Lung (tissue), 12 donors: ENCODE results near the gene ADAM12. TPM values are rescaled to one million over a fixed set of nuclear protein-coding genes. Genes with fewer than 3 reads are reported as not detected.
"Not testable (repeated sequence)": the region's sequence is repeated elsewhere in the genome, so short reads cannot be mapped to it uniquely, and the experiment has no call there.

Source experiments
- ATAC-seq: fragments of 200-7000 bp; cut with Tn5 transposase; one replicate; pipeline ENCODE4 v1.9.1; 2020; ENCODE audit warnings: moderate number of reproducible peaks; ENCODE audit not compliant: insufficient read depth, low FRiP score
- DNase-seq, 3 donors: peaks; one replicate each; pipeline ENCODE4 v3.0.0-alpha.2; 2013 to 2017
- H3K27ac ChIP-seq, 2 donors: one replicate each; pipeline ENCODE4 v1.5.1; 2013; ENCODE audit warnings: mild to moderate bottlenecking in 2 of 2, moderate library complexity in 2 of 2, control low read depth in 1 of 2, inconsistent platforms in 1 of 2, low read depth in 1 of 2, low read length in 1 of 2
- H3K27me3 ChIP-seq, 3 donors: one replicate each; pipeline ENCODE4 v1.5.1; 2013; ENCODE audit warnings: low read length in 2 of 3; ENCODE audit not compliant: control insufficient read depth in 3 of 3, insufficient read depth in 3 of 3
- H3K36me3 ChIP-seq, 4 donors: one replicate each; pipeline ENCODE4 v1.5.1; 2013; ENCODE audit warnings: low read length in 4 of 4, mild to moderate bottlenecking in 1 of 4, moderate library complexity in 1 of 4; ENCODE audit not compliant: control insufficient read depth in 4 of 4, insufficient read depth in 4 of 4
- H3K4me1 ChIP-seq, 5 donors: one replicate each; pipeline ENCODE4 v1.5.1; 2013; ENCODE audit warnings: low read length in 5 of 5, mild to moderate bottlenecking in 2 of 5, moderate library complexity in 1 of 5; ENCODE audit not compliant: control insufficient read depth in 5 of 5, insufficient read depth in 5 of 5
- H3K4me3 ChIP-seq: one replicate; pipeline ENCODE4 v1.5.1; 2013; ENCODE audit warnings: mild to moderate bottlenecking, control low read depth, moderate library complexity
- H3K9ac ChIP-seq, 2 donors: one replicate each; pipeline ENCODE4 v1.5.1; 2013; ENCODE audit warnings: low read length in 2 of 2, control low read depth in 1 of 2; ENCODE audit not compliant: insufficient read depth in 1 of 2
- H3K9me3 ChIP-seq, 4 donors: one replicate each; pipeline ENCODE4 v1.5.1; 2013; ENCODE audit warnings: low read length in 3 of 4, mild to moderate bottlenecking in 1 of 4, moderate library complexity in 1 of 4; ENCODE audit not compliant: control insufficient read depth in 4 of 4, insufficient read depth in 3 of 4
- WGBS, 2 donors: extraction: QIAGEN DNeasy Blood & Tissue Kit; methylation state at CpG; one replicate each; pipeline ENCODE4 v1.1.7; 2013; 5-methylcytosine and 5-hydroxymethylcytosine counted together
- polyA plus RNA-seq, 2 donors: library from polyadenylated mRNA; stranded (reverse); fragments of 200-250 nt; gene quantifications; one replicate each; pipeline ENCODE4 v1.2.1, GENCODE V29; 2013
- total RNA-seq, 2 donors: library from RNA; depleted of rRNA in 1 of 2; stranded (reverse); fragments of >200 nt in 1 of 2; gene quantifications; one replicate each; pipeline ENCODE4 v1.2.1, GENCODE V29; 2014 to 2021
- TF ChIP-seq, protein P1 (sequence below): IDR thresholded peaks from 2 replicates; pipeline ENCODE4 v1.5.1; 2012; ENCODE audit warnings: mild to moderate bottlenecking; ENCODE audit errors: control extremely low read depth, extremely low read depth
- donor health status: control.
- donor health status: control.
- donor health status: Bipolar disorder and iron deficiency.
- donor health status: healthy.
- donor health status: DM: yes; HTN: yes; CAD: no.

Gene ADAM12
- total and polyA plus RNA-seq, 4 donors: 0.16 to 5.8 (median 0.85) TPM

DNA sequence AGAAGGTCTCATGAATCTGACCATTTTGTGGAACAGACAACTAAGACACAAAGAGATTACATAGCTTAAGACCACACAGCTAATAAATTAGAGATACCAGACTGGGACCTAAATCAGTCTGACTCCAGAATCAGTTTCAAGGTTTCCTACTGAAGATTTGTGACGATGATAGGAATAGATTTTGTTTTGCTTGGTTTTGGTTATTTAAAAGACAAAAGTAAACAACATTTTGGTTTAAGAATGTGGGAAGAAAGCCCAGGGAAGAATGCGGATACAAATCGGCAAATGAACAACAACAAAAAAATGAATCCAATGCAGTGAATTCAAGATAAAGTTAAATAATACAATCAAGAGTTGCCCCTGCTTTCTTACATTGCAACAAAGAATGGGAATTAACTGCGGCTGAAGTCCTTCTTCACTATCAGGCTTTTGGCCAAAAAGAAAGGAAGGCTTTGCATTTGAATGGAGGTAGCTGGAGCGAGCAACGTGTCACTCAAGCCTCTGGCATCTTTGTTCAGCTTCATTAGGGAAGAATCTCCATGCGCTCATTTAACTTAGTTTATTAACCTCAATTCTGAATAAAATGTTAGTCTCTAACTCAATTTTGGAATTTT is 210.8 kb downstream of the ADAM12 start:
- Histone ChIP-seq H3K9ac (peak overlapping the region in 1 of 2 donors; percentile 47), H3K9me3 (peaks cover 0 to 1% (median 0%) of the 10 kb centered on the region in 4 donors), H3K27ac (no peak overlapping the region), H3K36me3 (no peaks in the 10 kb centered on the region), H3K27me3 (no peaks in the 10 kb centered on the region), H3K4me1 (peaks cover 0 to 14% (median 0%) of the 10 kb centered on the region in 5 donors), H3K4me3 (no peak overlapping the region)
- ATAC-seq: no peak
- peak in 1 of 3 donors; percentile 50 for DNase-seq
- 75 to 76% methylated on average over 7 of the region's 7 CpGs for WGBS, 2 donors
- TF ChIP-seq, protein P1, sequence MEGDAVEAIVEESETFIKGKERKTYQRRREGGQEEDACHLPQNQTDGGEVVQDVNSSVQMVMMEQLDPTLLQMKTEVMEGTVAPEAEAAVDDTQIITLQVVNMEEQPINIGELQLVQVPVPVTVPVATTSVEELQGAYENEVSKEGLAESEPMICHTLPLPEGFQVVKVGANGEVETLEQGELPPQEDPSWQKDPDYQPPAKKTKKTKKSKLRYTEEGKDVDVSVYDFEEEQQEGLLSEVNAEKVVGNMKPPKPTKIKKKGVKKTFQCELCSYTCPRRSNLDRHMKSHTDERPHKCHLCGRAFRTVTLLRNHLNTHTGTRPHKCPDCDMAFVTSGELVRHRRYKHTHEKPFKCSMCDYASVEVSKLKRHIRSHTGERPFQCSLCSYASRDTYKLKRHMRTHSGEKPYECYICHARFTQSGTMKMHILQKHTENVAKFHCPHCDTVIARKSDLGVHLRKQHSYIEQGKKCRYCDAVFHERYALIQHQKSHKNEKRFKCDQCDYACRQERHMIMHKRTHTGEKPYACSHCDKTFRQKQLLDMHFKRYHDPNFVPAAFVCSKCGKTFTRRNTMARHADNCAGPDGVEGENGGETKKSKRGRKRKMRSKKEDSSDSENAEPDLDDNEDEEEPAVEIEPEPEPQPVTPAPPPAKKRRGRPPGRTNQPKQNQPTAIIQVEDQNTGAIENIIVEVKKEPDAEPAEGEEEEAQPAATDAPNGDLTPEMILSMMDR: no peak

GRCh38 chr10:126175641-126176262 is 212.5 kb downstream of the ADAM12 start:
- Histone ChIP-seq H3K4me3 (no peak overlapping the region), H3K27ac (no peak overlapping the region), H3K27me3 (no peaks in the 10 kb centered on the region), H3K9me3 (no peaks in the 10 kb centered on the region), H3K4me1 (peaks cover 0 to 7% (median 0%) of the 10 kb centered on the region in 5 donors), H3K9ac (no peak overlapping the region), H3K36me3 (no peaks in the 10 kb centered on the region)
- no peak for ATAC-seq
- 78 to 84% methylated on average over 14 of the region's 14 CpGs for WGBS, 2 donors
- TF ChIP-seq, protein P1: no peak
- DNase-seq: no peak

- WGBS, 2 donors: no CpG with 5 or more reads among the region's 1 CpG
- H3K9ac ChIP-seq, H3K27me3 ChIP-seq, DNase-seq, H3K4me3 ChIP-seq, H3K27ac ChIP-seq, H3K36me3 ChIP-seq, ATAC-seq, H3K9me3 ChIP-seq: not testable (repeated sequence)
- H3K4me1 ChIP-seq: peaks cover 0 to 15% (median 0%) of the 10 kb centered on the region in 5 donors
These were observed 215.5 kb downstream of the ADAM12 start for GRCh38 chr10:126172755-126173154.

DNA sequence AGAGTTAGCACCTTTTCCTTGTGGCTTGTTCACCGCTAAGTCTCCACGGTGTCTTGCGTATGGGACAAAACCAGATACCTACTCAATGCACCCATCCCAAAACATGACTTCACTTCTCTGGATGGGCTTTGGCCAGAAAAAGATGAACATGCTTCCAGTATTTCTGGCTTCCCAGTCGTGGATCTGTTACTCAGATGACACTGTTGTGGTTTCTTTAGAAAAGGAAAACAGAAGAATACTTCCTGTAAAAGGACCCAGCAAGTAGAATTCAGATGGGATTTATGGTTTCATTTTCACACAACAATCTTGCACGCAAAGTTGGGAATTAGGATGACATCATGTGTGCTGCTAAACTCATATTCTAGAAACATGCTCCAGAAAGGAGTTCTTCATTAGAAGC is 216.7 kb downstream of the ADAM12 start:
- no peak overlapping the region for H3K9ac ChIP-seq
- no peak overlapping the region for H3K4me3 ChIP-seq
- no peak overlapping the region for H3K27ac ChIP-seq
- H3K27me3 ChIP-seq: no peaks in the 10 kb centered on the region
- 77 to 78% methylated on average over 5 of the region's 5 CpGs for WGBS, 2 donors
- peaks cover 0 to 15% (median 0%) of the 10 kb centered on the region in 5 donors for H3K4me1 ChIP-seq
- no peaks in the 10 kb centered on the region for H3K36me3 ChIP-seq
- DNase-seq: no peak
- ATAC-seq: no peak
- no peaks in the 10 kb centered on the region for H3K9me3 ChIP-seq
- TF ChIP-seq, protein P1: no peak
